ENCODE results near the gene BICC1. TPM values are rescaled to one million over a fixed set of nuclear protein-coding genes. Genes with fewer than 3 reads are reported as not detected.

Gene BICC1
- 14.9 TPM for polyA plus RNA-seq (ENCODE audit: insufficient read length)

GRCh38 chr10:58512491-58513187 is at the start of gene BICC1:
Gene BICC1, plus strand, starts transcription at chr10:58512872. Its CDS starts 272 bp downstream, at chr10:58513144.
- peak; percentile 88 for DNase-seq

GRCh38 chr10:58464956-58465355 is 47.7 kb upstream of the BICC1 start:
- no peak for DNase-seq

GRCh38 chr10:58465629-58466028 is 47.0 kb upstream of the BICC1 start:
- DNase-seq = no peak

- no peak for DNase-seq
Observed at GRCh38 chr10:58467931-58468635, 44.6 kb upstream of the BICC1 start.

- DNase-seq = no peak
Observed at GRCh38 chr10:58473976-58474375, 38.7 kb upstream of the BICC1 start.

- peak; percentile 58 for DNase-seq
Observed at GRCh38 chr10:58475322-58476277, 37.1 kb upstream of the BICC1 start.

- peak; percentile 31 for DNase-seq
Observed at GRCh38 chr10:58477122-58477521, 35.5 kb upstream of the BICC1 start.

GRCh38 chr10:58477902-58478301 is 34.8 kb upstream of the BICC1 start:
- no peak for DNase-seq

- DNase-seq = no peak
Observed at GRCh38 chr10:58479045-58479444, 33.6 kb upstream of the BICC1 start.

GRCh38 chr10:58480321-58480720 is 32.4 kb upstream of the BICC1 start:
- no peak for DNase-seq

GRCh38 chr10:58481569-58482109 is 31.0 kb upstream of the BICC1 start:
- DNase-seq = no peak

GRCh38 chr10:58486821-58487220 is 25.9 kb upstream of the BICC1 start:
- no peak for DNase-seq

GRCh38 chr10:58488921-58489320 is 23.8 kb upstream of the BICC1 start:
- DNase-seq = no peak

- no peak for DNase-seq
Observed at GRCh38 chr10:58502956-58503355, 9.7 kb upstream of the BICC1 start.

- no peak for DNase-seq
Observed at GRCh38 chr10:58508316-58508715, 4.4 kb upstream of the BICC1 start.

GRCh38 chr10:58511765-58512490 is 744 bp upstream of the BICC1 start:
- peak; percentile 38 for DNase-seq

GRCh38 chr10:58513188-58514110 is 777 bp downstream of the BICC1 start:
- DNase-seq = peak; percentile 90

- DNase-seq = peak; percentile 26
Observed at GRCh38 chr10:58514111-58514770, 1.6 kb downstream of the BICC1 start.

GRCh38 chr10:58515291-58515941 is 2.7 kb downstream of the BICC1 start:
- DNase-seq = peak; percentile 29

GRCh38 chr10:58516119-58516518 is 3.4 kb downstream of the BICC1 start:
- no peak for DNase-seq

All from hindlimb muscle (tissue), 1 donor.